Measurements from ENCODE around the gene CACNA1C. TPM values are rescaled to one million over a fixed set of nuclear protein-coding genes. Genes with fewer than 3 reads are reported as not detected.

CACNA1C gene
- total and polyA plus RNA-seq, 10 of the 15 experiments (the other 5 are each of a cell fraction or from before 2014, with no cell fraction given), result under 0.01 to 0.15 (median 0.09) TPM; not detected in 5

DNA sequence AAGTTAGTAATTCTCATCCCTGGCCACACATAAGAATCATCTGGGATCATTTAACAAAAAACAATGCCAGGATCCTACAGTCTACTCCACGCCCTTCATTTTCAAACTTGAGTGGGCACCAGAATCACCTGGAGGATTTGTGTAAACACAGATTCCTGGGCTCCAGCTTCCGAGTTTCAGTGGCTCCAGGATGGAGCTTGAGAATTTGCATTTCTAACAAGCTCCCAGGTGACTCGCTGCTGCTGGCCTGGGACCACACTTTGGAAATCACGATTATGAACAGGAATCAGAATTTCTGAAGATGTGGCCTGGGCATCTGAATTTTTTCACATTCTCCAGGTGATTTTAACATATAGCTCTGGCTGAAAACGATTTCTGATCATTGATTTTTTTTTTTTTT, 234.8 kb downstream of the CACNA1C start:
- in situ Hi-C loops (cut with MboI) (no loop called here), intact Hi-C loops (cut with micrococcal nuclease; ENCODE audit: unreplicated experiment) (loop anchor here (10.0 kb wide), 1 partner anchor 493 kb away; no protein-coding TSS in a partner anchor)

More for the DNA sequence above, 234.8 kb downstream of the CACNA1C start:
- no peaks in the 10 kb centered on the region for H3K27me3 ChIP-seq (replicated peaks in 1 of 2; ENCODE audit: control insufficient read depth in 2 of 2, insufficient read depth in 2 of 2, low read length in 1 of 2)
- no peaks in the 10 kb centered on the region for H3K36me3 ChIP-seq (ENCODE audit: control insufficient read depth in 2 of 2, insufficient read depth in 2 of 2, low read length in 1 of 2)
- ATAC-seq (no peak), DNase-seq (ENCODE audit: low read depth, low spot score) (no peak), FAIRE-seq (no peak)
- H3K9me3 ChIP-seq (replicated peaks; ENCODE audit: control insufficient read depth, insufficient read depth, low read length), result no peaks in the 10 kb centered on the region; the same call in 2 of the 3 replicates
- WGBS (ENCODE audit: insufficient coverage, insufficient replicate concordance, low lambda C conversion rate, missing lambda C conversion rate), result 10% methylated on average over 5 of the region's 5 CpGs
- ChIA-PET POLR2A (no interaction called here), RAD21 (ENCODE audit: unreplicated experiment) (interaction anchor here (0.9 to 1.0 kb wide), 2 partner anchors 44 to 228 kb away, joined by 3 read pairs; no protein-coding TSS in a partner anchor), CTCF (interaction anchor here (0.7 to 1.6 kb wide), 5 partner anchors 45 to 295 kb away, joined by 3 to 5 read pairs (median 3); no protein-coding TSS in a partner anchor), SMC1A (ENCODE audit: uncharacterized antibody, unreplicated experiment) (interaction anchor here (0.6 to 2.0 kb wide), 4 partner anchors 23 to 229 kb away, joined by 3 to 6 read pairs (median 3); no protein-coding TSS in a partner anchor)
- no peaks in the 10 kb centered on the region for H4K20me1 ChIP-seq (ENCODE audit: control insufficient read depth, insufficient read depth)
- H3K79me2 ChIP-seq (ENCODE audit: control insufficient read depth, insufficient read depth, low read length), result no peaks in the 10 kb centered on the region
- no peak overlapping the region for H3K4me2 ChIP-seq (ENCODE audit: control insufficient read depth, insufficient read depth)
- H2AFZ ChIP-seq (ENCODE audit: control insufficient read depth, low read depth, low read length), result no peak overlapping the region
- no peak overlapping the region for H3K27ac ChIP-seq (ENCODE audit: control insufficient read depth, insufficient read depth)
- H3K4me3 ChIP-seq, result no peak overlapping the region
- no peaks in the 10 kb centered on the region for H3K4me1 ChIP-seq (ENCODE audit: control insufficient read depth, insufficient read depth, low read length)
- TF ChIP-seq, protein P1, sequence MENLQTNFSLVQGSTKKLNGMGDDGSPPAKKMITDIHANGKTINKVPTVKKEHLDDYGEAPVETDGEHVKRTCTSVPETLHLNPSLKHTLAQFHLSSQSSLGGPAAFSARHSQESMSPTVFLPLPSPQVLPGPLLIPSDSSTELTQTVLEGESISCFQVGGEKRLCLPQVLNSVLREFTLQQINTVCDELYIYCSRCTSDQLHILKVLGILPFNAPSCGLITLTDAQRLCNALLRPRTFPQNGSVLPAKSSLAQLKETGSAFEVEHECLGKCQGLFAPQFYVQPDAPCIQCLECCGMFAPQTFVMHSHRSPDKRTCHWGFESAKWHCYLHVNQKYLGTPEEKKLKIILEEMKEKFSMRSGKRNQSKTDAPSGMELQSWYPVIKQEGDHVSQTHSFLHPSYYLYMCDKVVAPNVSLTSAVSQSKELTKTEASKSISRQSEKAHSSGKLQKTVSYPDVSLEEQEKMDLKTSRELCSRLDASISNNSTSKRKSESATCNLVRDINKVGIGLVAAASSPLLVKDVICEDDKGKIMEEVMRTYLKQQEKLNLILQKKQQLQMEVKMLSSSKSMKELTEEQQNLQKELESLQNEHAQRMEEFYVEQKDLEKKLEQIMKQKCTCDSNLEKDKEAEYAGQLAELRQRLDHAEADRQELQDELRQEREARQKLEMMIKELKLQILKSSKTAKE (IDR thresholded peaks at IDR 0.05; ENCODE audit: low read depth, poor library complexity, severe bottlenecking), result no peak
- no peak for TF ChIP-seq BRCA1 (IDR thresholded peaks at IDR 0.05; ENCODE audit: low read depth, low read length)
- no peak for TF ChIP-seq NFIC (IDR thresholded peaks at IDR 0.05; ENCODE audit: low read depth, low read length)
- TF ChIP-seq, protein P2, sequence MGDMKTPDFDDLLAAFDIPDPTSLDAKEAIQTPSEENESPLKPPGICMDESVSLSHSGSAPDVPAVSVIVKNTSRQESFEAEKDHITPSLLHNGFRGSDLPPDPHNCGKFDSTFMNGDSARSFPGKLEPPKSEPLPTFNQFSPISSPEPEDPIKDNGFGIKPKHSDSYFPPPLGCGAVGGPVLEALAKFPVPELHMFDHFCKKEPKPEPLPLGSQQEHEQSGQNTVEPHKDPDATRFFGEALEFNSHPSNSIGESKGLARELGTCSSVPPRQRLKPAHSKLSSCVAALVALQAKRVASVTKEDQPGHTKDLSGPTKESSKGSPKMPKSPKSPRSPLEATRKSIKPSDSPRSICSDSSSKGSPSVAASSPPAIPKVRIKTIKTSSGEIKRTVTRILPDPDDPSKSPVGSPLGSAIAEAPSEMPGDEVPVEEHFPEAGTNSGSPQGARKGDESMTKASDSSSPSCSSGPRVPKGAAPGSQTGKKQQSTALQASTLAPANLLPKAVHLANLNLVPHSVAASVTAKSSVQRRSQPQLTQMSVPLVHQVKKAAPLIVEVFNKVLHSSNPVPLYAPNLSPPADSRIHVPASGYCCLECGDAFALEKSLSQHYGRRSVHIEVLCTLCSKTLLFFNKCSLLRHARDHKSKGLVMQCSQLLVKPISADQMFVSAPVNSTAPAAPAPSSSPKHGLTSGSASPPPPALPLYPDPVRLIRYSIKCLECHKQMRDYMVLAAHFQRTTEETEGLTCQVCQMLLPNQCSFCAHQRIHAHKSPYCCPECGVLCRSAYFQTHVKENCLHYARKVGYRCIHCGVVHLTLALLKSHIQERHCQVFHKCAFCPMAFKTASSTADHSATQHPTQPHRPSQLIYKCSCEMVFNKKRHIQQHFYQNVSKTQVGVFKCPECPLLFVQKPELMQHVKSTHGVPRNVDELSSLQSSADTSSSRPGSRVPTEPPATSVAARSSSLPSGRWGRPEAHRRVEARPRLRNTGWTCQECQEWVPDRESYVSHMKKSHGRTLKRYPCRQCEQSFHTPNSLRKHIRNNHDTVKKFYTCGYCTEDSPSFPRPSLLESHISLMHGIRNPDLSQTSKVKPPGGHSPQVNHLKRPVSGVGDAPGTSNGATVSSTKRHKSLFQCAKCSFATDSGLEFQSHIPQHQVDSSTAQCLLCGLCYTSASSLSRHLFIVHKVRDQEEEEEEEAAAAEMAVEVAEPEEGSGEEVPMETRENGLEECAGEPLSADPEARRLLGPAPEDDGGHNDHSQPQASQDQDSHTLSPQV (IDR thresholded peaks at IDR 0.05), result no peak
- TF ChIP-seq HDAC2 (IDR thresholded peaks at IDR 0.05), result no peak
- no peak for TF ChIP-seq CHD2 (IDR thresholded peaks at IDR 0.05; ENCODE audit: borderline replicate concordance, low read depth, low read length)
- TF ChIP-seq YY1 (IDR thresholded peaks at IDR 0.05; ENCODE audit: low read depth, low read length), result no peak
- no peak for TF ChIP-seq ASH2L (IDR thresholded peaks at IDR 0.05; ENCODE audit: borderline replicate concordance, low read depth)
- no peak for TF ChIP-seq MTA3 (IDR thresholded peaks at IDR 0.05; ENCODE audit: borderline replicate concordance, low read length)
- TF ChIP-seq, protein P3, sequence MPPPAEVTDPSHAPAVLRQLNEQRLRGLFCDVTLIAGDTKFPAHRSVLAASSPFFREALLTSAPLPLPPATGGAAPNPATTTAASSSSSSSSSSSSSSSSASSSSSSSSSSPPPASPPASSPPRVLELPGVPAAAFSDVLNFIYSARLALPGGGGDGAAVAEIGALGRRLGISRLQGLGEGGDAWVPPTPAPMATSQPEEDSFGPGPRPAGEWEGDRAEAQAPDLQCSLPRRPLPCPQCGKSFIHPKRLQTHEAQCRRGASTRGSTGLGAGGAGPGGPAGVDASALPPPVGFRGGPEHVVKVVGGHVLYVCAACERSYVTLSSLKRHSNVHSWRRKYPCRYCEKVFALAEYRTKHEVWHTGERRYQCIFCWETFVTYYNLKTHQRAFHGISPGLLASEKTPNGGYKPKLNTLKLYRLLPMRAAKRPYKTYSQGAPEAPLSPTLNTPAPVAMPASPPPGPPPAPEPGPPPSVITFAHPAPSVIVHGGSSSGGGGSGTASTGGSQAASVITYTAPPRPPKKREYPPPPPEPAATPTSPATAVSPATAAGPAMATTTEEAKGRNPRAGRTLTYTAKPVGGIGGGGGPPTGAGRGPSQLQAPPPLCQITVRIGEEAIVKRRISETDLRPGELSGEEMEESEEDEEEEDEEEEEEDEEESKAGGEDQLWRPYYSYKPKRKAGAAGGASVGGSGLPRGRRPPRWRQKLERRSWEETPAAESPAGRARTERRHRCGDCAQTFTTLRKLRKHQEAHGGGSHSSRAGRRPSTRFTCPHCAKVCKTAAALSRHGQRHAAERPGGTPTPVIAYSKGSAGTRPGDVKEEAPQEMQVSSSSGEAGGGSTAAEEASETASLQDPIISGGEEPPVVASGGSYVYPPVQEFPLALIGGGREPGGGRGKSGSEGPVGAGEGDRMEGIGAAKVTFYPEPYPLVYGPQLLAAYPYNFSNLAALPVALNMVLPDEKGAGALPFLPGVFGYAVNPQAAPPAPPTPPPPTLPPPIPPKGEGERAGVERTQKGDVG (CRISPR knock-in tag; IDR thresholded peaks at IDR 0.05), result no peak
- TF ChIP-seq ESRRA (IDR thresholded peaks at IDR 0.05; ENCODE audit: low read length), result no peak
- TF ChIP-seq, protein P4, sequence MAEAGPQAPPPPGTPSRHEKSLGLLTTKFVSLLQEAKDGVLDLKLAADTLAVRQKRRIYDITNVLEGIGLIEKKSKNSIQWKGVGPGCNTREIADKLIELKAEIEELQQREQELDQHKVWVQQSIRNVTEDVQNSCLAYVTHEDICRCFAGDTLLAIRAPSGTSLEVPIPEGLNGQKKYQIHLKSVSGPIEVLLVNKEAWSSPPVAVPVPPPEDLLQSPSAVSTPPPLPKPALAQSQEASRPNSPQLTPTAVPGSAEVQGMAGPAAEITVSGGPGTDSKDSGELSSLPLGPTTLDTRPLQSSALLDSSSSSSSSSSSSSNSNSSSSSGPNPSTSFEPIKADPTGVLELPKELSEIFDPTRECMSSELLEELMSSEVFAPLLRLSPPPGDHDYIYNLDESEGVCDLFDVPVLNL (IDR thresholded peaks at IDR 0.05; ENCODE audit: low read depth, low read length), result no peak
- TF ChIP-seq SUZ12 (IDR thresholded peaks at IDR 0.05; ENCODE audit: unreplicated experiment), result no peak
- TF ChIP-seq NFYA (IDR thresholded peaks at IDR 0.05; ENCODE audit: borderline replicate concordance, low read depth, low read length), result no peak
- no peak overlapping the region for H3K9ac ChIP-seq (ENCODE audit: control insufficient read depth, insufficient read depth, low read length)
- BruUV-seq (replicated peaks), result no TSS peak

Measured in GM12878 (cell line).